Ishikawa (cell line): ENCODE results near the gene CXCL13.

Source experiments
- CEBPB ChIP-seq: IDR thresholded peaks from 2 replicates; pipeline ENCODE4 v1.6.1; 2012
- ZBTB7A ChIP-seq: IDR thresholded peaks from 2 replicates; pipeline ENCODE4 v1.6.1; 2012; ENCODE audit warnings: low read depth

GRCh38 chr4:77586951-77587383, 18.7 kb upstream of the CXCL13 start:
- no peak for TF ChIP-seq CEBPB
- TF ChIP-seq ZBTB7A = no peak
